BJ (cell line): Measurements from ENCODE around the gene WBP1L. TPM values are rescaled to one million over a fixed set of nuclear protein-coding genes. Genes with fewer than 3 reads are reported as not detected.

ENCODE experiments used
- CTCF ChIA-PET: fragments of 350-600 bp; formaldehyde crosslinking; extraction: SDS; loops from one replicate; lab custom pipeline; 2021; ENCODE audit warnings: antibody characterized with exemption, inconsistent platforms; lab: Yijun Ruan, JAX
- POLR2A ChIA-PET: fragments of 300-600 bp; sonication (Branson Sonifier 250); formaldehyde crosslinking; extraction: SDS; loops from one replicate; lab custom pipeline; 2021; ENCODE audit warnings: antibody characterized with exemption; lab: Charles Lee
- DNase-seq: peaks from one replicate; pipeline ENCODE4 v3.0.0-alpha.2; 2011; ENCODE audit warnings: low read depth
- H3K27me3 ChIP-seq: 2 replicates; pipeline ENCODE4 v1.6.0; 2011; ENCODE audit warnings: low read length; ENCODE audit not compliant: control insufficient read depth, insufficient read depth
- H3K36me3 ChIP-seq: 2 replicates; pipeline ENCODE4 v1.5.1; 2011; ENCODE audit warnings: low read length; ENCODE audit not compliant: control insufficient read depth, insufficient read depth
- H3K4me3 ChIP-seq: 2 replicates; pipeline ENCODE4 v1.5.1; 2011; ENCODE audit warnings: low read depth, mild to moderate bottlenecking, control low read depth, low read length
- polyA plus RNA-seq: library from polyadenylated mRNA; depleted of rRNA; stranded (reverse); fragments of >200 nt; gene quantifications from 2 replicates; pipeline ENCODE4 v1.2.3, GENCODE V29; 2011; rRNA removed
- small RNA-seq: library from RNA; depleted of rRNA; stranded (forward); fragments of <200 nt; gene quantifications from one replicate; pipeline ENCODE3, GENCODE V24; 2012; ENCODE audit warnings: low replicate concordance, low read depth; ENCODE audit not compliant: insufficient read length
- TF ChIP-seq, protein P1 (sequence below): IDR thresholded peaks from 2 replicates; pipeline ENCODE4 v1.5.1; 2011; ENCODE audit warnings: low read depth, mild to moderate bottlenecking, control low read depth, inconsistent platforms, low read length, moderate library complexity; ENCODE audit not compliant: insufficient read depth

Gene WBP1L
- polyA plus RNA-seq, 1 experiment = 52.4 TPM

DNA sequence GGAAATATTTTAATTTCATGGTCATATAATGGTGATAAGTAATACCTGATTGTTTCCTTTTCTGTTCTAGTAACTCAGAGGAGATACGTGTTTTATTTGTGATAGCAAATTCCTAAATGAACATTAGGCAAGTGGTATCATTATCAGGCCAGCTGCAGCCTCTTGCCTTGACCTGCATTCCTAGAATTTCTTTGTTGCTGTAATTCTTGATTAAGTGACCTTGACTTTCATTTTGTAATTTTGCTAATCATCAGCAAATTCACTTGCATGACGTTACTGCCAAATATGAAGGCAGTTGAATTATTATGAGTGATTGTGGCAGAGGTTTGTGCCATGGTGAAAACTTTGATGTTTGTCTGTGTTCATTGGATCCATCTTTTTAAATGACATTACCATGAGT, 119.9 kb downstream of the WBP1L start:
- TF ChIP-seq, protein P1, sequence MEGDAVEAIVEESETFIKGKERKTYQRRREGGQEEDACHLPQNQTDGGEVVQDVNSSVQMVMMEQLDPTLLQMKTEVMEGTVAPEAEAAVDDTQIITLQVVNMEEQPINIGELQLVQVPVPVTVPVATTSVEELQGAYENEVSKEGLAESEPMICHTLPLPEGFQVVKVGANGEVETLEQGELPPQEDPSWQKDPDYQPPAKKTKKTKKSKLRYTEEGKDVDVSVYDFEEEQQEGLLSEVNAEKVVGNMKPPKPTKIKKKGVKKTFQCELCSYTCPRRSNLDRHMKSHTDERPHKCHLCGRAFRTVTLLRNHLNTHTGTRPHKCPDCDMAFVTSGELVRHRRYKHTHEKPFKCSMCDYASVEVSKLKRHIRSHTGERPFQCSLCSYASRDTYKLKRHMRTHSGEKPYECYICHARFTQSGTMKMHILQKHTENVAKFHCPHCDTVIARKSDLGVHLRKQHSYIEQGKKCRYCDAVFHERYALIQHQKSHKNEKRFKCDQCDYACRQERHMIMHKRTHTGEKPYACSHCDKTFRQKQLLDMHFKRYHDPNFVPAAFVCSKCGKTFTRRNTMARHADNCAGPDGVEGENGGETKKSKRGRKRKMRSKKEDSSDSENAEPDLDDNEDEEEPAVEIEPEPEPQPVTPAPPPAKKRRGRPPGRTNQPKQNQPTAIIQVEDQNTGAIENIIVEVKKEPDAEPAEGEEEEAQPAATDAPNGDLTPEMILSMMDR = no peak

DNA sequence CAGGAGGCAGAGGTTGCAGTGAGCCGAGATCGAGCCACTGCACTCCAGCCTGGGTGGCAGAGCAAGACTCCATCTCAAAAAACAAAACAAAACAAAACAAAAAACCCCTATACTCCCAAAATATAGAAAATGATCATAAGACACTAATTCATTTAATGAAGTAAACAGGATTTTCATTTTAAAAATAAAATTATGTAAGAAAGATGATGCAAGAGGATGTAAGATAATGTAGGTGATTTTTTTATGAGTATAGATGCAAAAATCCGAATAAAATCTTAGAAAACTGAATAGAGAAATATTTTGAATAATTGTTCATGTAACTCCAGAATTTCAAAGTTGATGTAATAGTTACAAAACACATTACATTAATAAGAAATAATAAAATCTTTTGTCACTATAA, 121.9 kb downstream of the WBP1L start:
- no peak overlapping the region for H3K4me3 ChIP-seq
- no peaks in the 10 kb centered on the region for H3K27me3 ChIP-seq
- ChIA-PET POLR2A (no interaction called here), CTCF (interaction anchor here (1.3 kb wide), 1 partner anchor 30 kb away, joined by 4 read pairs; no protein-coding TSS in a partner anchor)
- TF ChIP-seq, protein P1 = no peak
- no peaks in the 10 kb centered on the region; the same call in 1 of the 2 replicates for H3K36me3 ChIP-seq
- DNase-seq = no peak

More for the DNA sequence above, 119.9 kb downstream of the WBP1L start:
- CTCF ChIA-PET = interaction anchor here (1.0 to 2.1 kb wide), 2 partner anchors 29 to 38 kb away, joined by 3 to 5 read pairs; no protein-coding TSS in a partner anchor
- POLR2A ChIA-PET = no interaction called here
- Histone ChIP-seq H3K36me3 (no peaks in the 10 kb centered on the region; the same call in 1 of the 2 replicates), H3K27me3 (no peaks in the 10 kb centered on the region), H3K4me3 (no peak overlapping the region)
- DNase-seq = no peak

Small RNAs within 50 kb of the gene (small RNA-seq; reads per million reads assigned to genes)
- gene RNU6-1231P = not detected

Other genes with a start within 250 kb of the WBP1L start
- gene ACTR1A, start 241.2 kb upstream of the WBP1L start, polyA plus RNA-seq = 178 and 216 TPM in 2 replicates
- 5.3 and 8.5 TPM in 2 replicates for gene SUFU, start 240.0 kb upstream of the WBP1L start, polyA plus RNA-seq
- gene TRIM8, start 99.5 kb upstream of the WBP1L start, polyA plus RNA-seq = 60.4 and 105 TPM in 2 replicates
- 8.1 and 10.8 TPM in 2 replicates for gene ARL3, start 29.6 kb upstream of the WBP1L start, polyA plus RNA-seq
- 4.3 and 5.6 TPM in 2 replicates for gene SFXN2, start 29.3 kb upstream of the WBP1L start, polyA plus RNA-seq
- not detected in 2 replicates for gene CYP17A1, start 93.5 kb downstream of the WBP1L start, polyA plus RNA-seq
- gene BORCS7, start 110.3 kb downstream of the WBP1L start, polyA plus RNA-seq = 17.6 and 19.4 TPM in 2 replicates
- gene AS3MT, start 125.5 kb downstream of the WBP1L start, polyA plus RNA-seq = 3.0 and 4.5 TPM in 2 replicates
- 2.1 and 3.7 TPM in 2 replicates for gene CNNM2, start 174.3 kb downstream of the WBP1L start, polyA plus RNA-seq